Neural progenitor cell (in vitro differentiated cells): ENCODE measurements around the gene NUP210. TPM values are rescaled to one million over a fixed set of nuclear protein-coding genes. Genes with fewer than 3 reads are reported as not detected.
A peak's percentile ranks its signal among the peaks of the same experiment; 100 is the strongest.

Source experiments
- DNase-seq: peaks from one replicate; pipeline ENCODE4 v3.0.0-alpha.2; 2016; ENCODE audit warnings: low spot score
- H2AFZ ChIP-seq: fragments of 200-600 bp; sonication (generic); replicated peaks from 2 replicates; pipeline ENCODE4 v1.6.1; 2016; ENCODE audit warnings: antibody characterized with exemption
- H3F3A ChIP-seq: fragments of 200-600 bp; sonication (generic); 2 replicates; pipeline ENCODE4 v1.6.1; 2016; ENCODE audit warnings: antibody characterized with exemption, low read depth
- H3K27ac ChIP-seq: fragments of 200-600 bp; sonication (generic); 2 replicates; pipeline ENCODE4 v1.5.1; 2016; ENCODE audit warnings: mild to moderate bottlenecking
- H3K27me3 ChIP-seq: fragments of 200-600 bp; sonication (generic); 2 replicates; pipeline ENCODE4 v1.6.1; 2016; ENCODE audit warnings: mild to moderate bottlenecking, moderate library complexity
- H3K36me3 ChIP-seq: fragments of 200-600 bp; sonication (generic); 2 replicates; pipeline ENCODE4 v1.5.1; 2016
- H3K4me1 ChIP-seq: fragments of 200-600 bp; sonication (generic); 2 replicates; pipeline ENCODE4 v1.6.1; 2016; ENCODE audit warnings: mixed run types
- H3K4me2 ChIP-seq: fragments of 200-600 bp; sonication (generic); 2 replicates; pipeline ENCODE4 v1.6.1; 2016
- H3K4me3 ChIP-seq: fragments of 200-600 bp; sonication (generic); 2 replicates; pipeline ENCODE4 v1.5.1; 2016
- H3K79me2 ChIP-seq: fragments of 200-600 bp; sonication (generic); 2 replicates; pipeline ENCODE4 v1.6.1; 2016; ENCODE audit warnings: low read depth
- H3K9ac ChIP-seq: fragments of 200-600 bp; sonication (generic); 2 replicates; pipeline ENCODE4 v1.6.1; 2016
- H3K9me3 ChIP-seq: fragments of 200-600 bp; sonication (generic); 2 replicates; pipeline ENCODE4 v1.5.1; 2016; ENCODE audit warnings: low read depth
- H4K20me1 ChIP-seq: fragments of 200-600 bp; sonication (generic); 2 replicates; pipeline ENCODE4 v1.6.1; 2016; ENCODE audit warnings: low read depth
- H3K27ac Mint-ChIP-seq: 3 replicates; pipeline ENCODE4 v1.8.0; 2021; ENCODE audit warnings: mixed read lengths
- H3K27me3 Mint-ChIP-seq: 2 replicates; pipeline ENCODE4 v1.8.0; 2022; ENCODE audit warnings: low read depth, mild to moderate bottlenecking, inconsistent platforms, moderate library complexity, mixed read lengths; ENCODE audit not compliant: insufficient read depth
- H3K36me3 Mint-ChIP-seq: 3 replicates; pipeline ENCODE4 v1.8.0; 2021; ENCODE audit warnings: mixed read lengths
- H3K4me1 Mint-ChIP-seq: 3 replicates; pipeline ENCODE4 v1.8.0; 2021; ENCODE audit warnings: mixed read lengths
- H3K4me3 Mint-ChIP-seq: 3 replicates; pipeline ENCODE4 v1.8.0; 2021; ENCODE audit warnings: mild to moderate bottlenecking, moderate library complexity, mixed read lengths
- H3K9me3 Mint-ChIP-seq: 3 replicates; pipeline ENCODE4 v1.8.0; 2020; ENCODE audit warnings: mixed read lengths
- CTCF ChIP-seq: fragments of 200-600 bp; sonication (generic); IDR thresholded peaks from 2 replicates; pipeline ENCODE4 v1.5.1; 2017; ENCODE audit warnings: antibody characterized with exemption, mild to moderate bottlenecking
- EZH2 ChIP-seq: fragments of 200-600 bp; sonication (generic); IDR thresholded peaks from 2 replicates; pipeline ENCODE4 v1.6.1; 2017; ENCODE audit warnings: antibody characterized with exemption, mild to moderate bottlenecking, moderate library complexity
- EZH2phosphoT487 ChIP-seq: fragments of 200-600 bp; sonication (generic); IDR thresholded peaks from 2 replicates; pipeline ENCODE4 v1.6.1; 2017; ENCODE audit warnings: antibody characterized with exemption
- total RNA-seq: library from RNA; depleted of rRNA; stranded (reverse); fragments of >200 nt; gene quantifications from 2 replicates; pipeline ENCODE4 v1.2.3, GENCODE V29; 2015; ENCODE audit warnings: low replicate concordance

The NUP210 gene
- total RNA-seq, 1 donor from 2014 or later = 37.1 TPM

- Mint-ChIP-seq H3K36me3 (no peaks in the 10 kb centered on the region), H3K9me3 (no peaks in the 10 kb centered on the region), H3K27ac (no peak overlapping the region), H3K27me3 (peaks cover 10% of the 10 kb centered on the region), H3K4me3 (no peak overlapping the region), H3K4me1 (peaks cover 35% of the 10 kb centered on the region)
- no peaks in the 10 kb centered on the region for H3F3A ChIP-seq
- H3K4me2 ChIP-seq = no peak overlapping the region
- no peaks in the 10 kb centered on the region for H3K79me2 ChIP-seq
- H3K4me1 ChIP-seq = no peaks in the 10 kb centered on the region
- DNase-seq = peak; percentile 89
- no peaks in the 10 kb centered on the region for H3K36me3 ChIP-seq
- no peaks in the 10 kb centered on the region for H3K9me3 ChIP-seq
- H3K4me3 ChIP-seq = no peak overlapping the region
- no peaks in the 10 kb centered on the region for H3K27me3 ChIP-seq
- no peak overlapping the region for H2AFZ ChIP-seq
- TF ChIP-seq EZH2phosphoT487 (no peak), EZH2 (peak; percentile 30), CTCF (peak; percentile 98)
- H3K27ac ChIP-seq = no peak overlapping the region
- H4K20me1 ChIP-seq = no peaks in the 10 kb centered on the region
- no peak overlapping the region for H3K9ac ChIP-seq
These were observed 41.3 kb upstream of the NUP210 start for GRCh38 chr3:13461169-13462124.

- Mint-ChIP-seq H3K4me1 (peaks cover 26% of the 10 kb centered on the region), H3K27me3 (peaks cover 10% of the 10 kb centered on the region), H3K36me3 (no peaks in the 10 kb centered on the region), H3K9me3 (no peaks in the 10 kb centered on the region), H3K4me3 (no peak overlapping the region), H3K27ac (no peak overlapping the region)
- H3K9me3 ChIP-seq = no peaks in the 10 kb centered on the region
- no peak overlapping the region for H2AFZ ChIP-seq
- no peak overlapping the region for H3K27ac ChIP-seq
- H3F3A ChIP-seq = no peaks in the 10 kb centered on the region
- no peak overlapping the region for H3K4me3 ChIP-seq
- TF ChIP-seq CTCF (no peak), EZH2phosphoT487 (no peak), EZH2 (no peak)
- no peaks in the 10 kb centered on the region for H3K79me2 ChIP-seq
- H3K27me3 ChIP-seq = no peaks in the 10 kb centered on the region
- DNase-seq = no peak
- H4K20me1 ChIP-seq = no peaks in the 10 kb centered on the region
- no peak overlapping the region for H3K9ac ChIP-seq
- H3K4me1 ChIP-seq = no peaks in the 10 kb centered on the region
- H3K36me3 ChIP-seq = no peaks in the 10 kb centered on the region
- H3K4me2 ChIP-seq = no peak overlapping the region
These were observed 40.2 kb upstream of the NUP210 start for GRCh38 chr3:13460341-13460736.

- H3K4me2 ChIP-seq = no peak overlapping the region
- TF ChIP-seq EZH2phosphoT487 (no peak), CTCF (no peak), EZH2 (no peak)
- no peak overlapping the region for H3K27ac Mint-ChIP-seq
- no peak overlapping the region for H3K4me3 ChIP-seq
- no peaks in the 10 kb centered on the region for H3F3A ChIP-seq
- no peaks in the 10 kb centered on the region for H3K9me3 ChIP-seq
- peaks cover 23% of the 10 kb centered on the region for H3K4me1 Mint-ChIP-seq
- H2AFZ ChIP-seq = no peak overlapping the region
- H3K36me3 ChIP-seq = no peaks in the 10 kb centered on the region
- no peak overlapping the region for H3K9ac ChIP-seq
- H3K36me3 Mint-ChIP-seq = no peaks in the 10 kb centered on the region
- H4K20me1 ChIP-seq = no peaks in the 10 kb centered on the region
- peaks cover 10% of the 10 kb centered on the region for H3K27me3 Mint-ChIP-seq
- no peaks in the 10 kb centered on the region for H3K9me3 Mint-ChIP-seq
- no peaks in the 10 kb centered on the region for H3K27me3 ChIP-seq
- H3K79me2 ChIP-seq = no peaks in the 10 kb centered on the region
- peak overlapping the region; percentile 2 for H3K4me3 Mint-ChIP-seq
- H3K4me1 ChIP-seq = no peaks in the 10 kb centered on the region
- no peak overlapping the region for H3K27ac ChIP-seq
- DNase-seq = no peak
These were observed 39.7 kb upstream of the NUP210 start for GRCh38 chr3:13459605-13460340.
